ES-I3 (cell line): ENCODE data around the gene COL8A2.
"Not testable (repeated sequence)": the region's sequence is repeated elsewhere in the genome, so short reads cannot be mapped to it uniquely, and the experiment has no call there.

Source experiments
- H3K36me3 ChIP-seq: 2 replicates; pipeline ENCODE4 v1.6.1; 2013; ENCODE audit warnings: mild to moderate bottlenecking, low read length, control low read depth, moderate library complexity; ENCODE audit not compliant: insufficient read depth
- H3K4me1 ChIP-seq: 2 replicates; pipeline ENCODE4 v1.6.1; 2013; ENCODE audit warnings: mild to moderate bottlenecking, control low read depth, low read length; ENCODE audit not compliant: insufficient read depth
- H3K9ac ChIP-seq: 2 replicates; pipeline ENCODE4 v1.6.1; 2013; ENCODE audit warnings: low read depth, mild to moderate bottlenecking, low read length, moderate library complexity
- H3K9me3 ChIP-seq: 2 replicates; pipeline ENCODE4 v1.6.1; 2013; ENCODE audit warnings: mild to moderate bottlenecking, low read length, moderate library complexity; ENCODE audit not compliant: control insufficient read depth, insufficient read depth

The COL8A2 gene

GRCh38 chr1:36161641-36162531 lies 36.9 kb upstream of the COL8A2 start:
- Histone ChIP-seq H3K36me3 (no peaks in the 10 kb centered on the region), H3K9me3 (no peaks in the 10 kb centered on the region), H3K4me1 (peaks cover 19% of the 10 kb centered on the region), H3K9ac (peak overlapping the region; percentile 84)

GRCh38 chr1:36160949-36161485 lies 36.0 kb upstream of the COL8A2 start:
- H3K4me1 ChIP-seq: peaks cover 19% of the 10 kb centered on the region

GRCh38 chr1:36160388-36160948 lies 35.4 kb upstream of the COL8A2 start:
- no peaks in the 10 kb centered on the region for H3K36me3 ChIP-seq
- peaks cover 19% of the 10 kb centered on the region for H3K4me1 ChIP-seq
- H3K9ac ChIP-seq: peak overlapping the region; percentile 84
- H3K9me3 ChIP-seq: no peaks in the 10 kb centered on the region

More at GRCh38 chr1:36160949-36161485, 36.0 kb upstream of the COL8A2 start:
- H3K9ac ChIP-seq: peak overlapping the region; percentile 84
- no peaks in the 10 kb centered on the region for H3K36me3 ChIP-seq
- no peaks in the 10 kb centered on the region for H3K9me3 ChIP-seq

GRCh38 chr1:36159614-36160387 lies 34.8 kb upstream of the COL8A2 start:
- Histone ChIP-seq H3K4me1 (peaks cover 23% of the 10 kb centered on the region), H3K36me3 (no peaks in the 10 kb centered on the region), H3K9me3 (no peaks in the 10 kb centered on the region), H3K9ac (no peak overlapping the region)

- not testable (repeated sequence) for H3K9ac ChIP-seq, H3K36me3 ChIP-seq, H3K9me3 ChIP-seq
- H3K4me1 ChIP-seq: peaks cover 26% of the 10 kb centered on the region
Observed at GRCh38 chr1:36158827-36159252, 33.8 kb upstream of the COL8A2 start.

- Histone ChIP-seq H3K36me3 (no peaks in the 10 kb centered on the region), H3K9me3 (no peaks in the 10 kb centered on the region), H3K4me1 (peaks cover 26% of the 10 kb centered on the region), H3K9ac (peak overlapping the region; percentile 91; the same call in 1 of the 2 replicates)
Observed at GRCh38 chr1:36157973-36158826, 33.2 kb upstream of the COL8A2 start.

- peak overlapping the region; percentile 91; the same call in 1 of the 2 replicates for H3K9ac ChIP-seq
- H3K9me3 ChIP-seq: no peaks in the 10 kb centered on the region
- H3K4me1 ChIP-seq: peaks cover 26% of the 10 kb centered on the region
- no peaks in the 10 kb centered on the region for H3K36me3 ChIP-seq
Observed at GRCh38 chr1:36157115-36157903, 32.3 kb upstream of the COL8A2 start.

GRCh38 chr1:36156329-36157114 lies 31.5 kb upstream of the COL8A2 start:
- no peaks in the 10 kb centered on the region for H3K9me3 ChIP-seq

GRCh38 chr1:36155408-36156328 lies 30.6 kb upstream of the COL8A2 start, which contains the start of gene MAP7D1:
Gene MAP7D1 (plus strand): TSS chr1:36156160. CDS start chr1:36156418, 258 bp downstream.
- no peaks in the 10 kb centered on the region for H3K9me3 ChIP-seq
- H3K36me3 ChIP-seq: no peaks in the 10 kb centered on the region
- peaks cover 24% of the 10 kb centered on the region; the same call in 1 of the 2 replicates for H3K4me1 ChIP-seq
- H3K9ac ChIP-seq: peak within 1 kb of the TSS; percentile 91

More at GRCh38 chr1:36156329-36157114, 31.5 kb upstream of the COL8A2 start:
- H3K4me1 ChIP-seq: peaks cover 24% of the 10 kb centered on the region
- no peaks in the 10 kb centered on the region for H3K36me3 ChIP-seq
- peak overlapping the region; percentile 91 for H3K9ac ChIP-seq

GRCh38 chr1:36154765-36155407 lies 29.9 kb upstream of the COL8A2 start:
- peaks cover 25% of the 10 kb centered on the region for H3K4me1 ChIP-seq

GRCh38 chr1:36154335-36154734 lies 29.3 kb upstream of the COL8A2 start:
- Histone ChIP-seq H3K36me3 (no peaks in the 10 kb centered on the region), H3K9me3 (no peaks in the 10 kb centered on the region), H3K9ac (no peak overlapping the region), H3K4me1 (peaks cover 26% of the 10 kb centered on the region)

More at GRCh38 chr1:36154765-36155407, 29.9 kb upstream of the COL8A2 start:
- Histone ChIP-seq H3K36me3 (no peaks in the 10 kb centered on the region), H3K9ac (peak overlapping the region; percentile 91; the same call in 1 of the 2 replicates), H3K9me3 (no peaks in the 10 kb centered on the region)
